ENCODE measurements around the gene DCST2. TPM values are rescaled to one million over a fixed set of nuclear protein-coding genes. Genes with fewer than 3 reads are reported as not detected.

Gene DCST2
- total and polyA plus RNA-seq, 9 of the 15 experiments (the other 6 are each of a cell fraction or from before 2014, with no cell fraction given) = 0.09 to 0.49 (median 0.11) TPM; not detected in 3

- TF ChIP-seq ZFP30 (CRISPR knock-in tag; IDR thresholded peaks at IDR 0.05; ENCODE audit: borderline replicate concordance) = no peak
- TF ChIP-seq ZNF589 (CRISPR knock-in tag; IDR thresholded peaks at IDR 0.05; ENCODE audit: low read depth) = no peak
- no peak for TF ChIP-seq JUND (IDR thresholded peaks at IDR 0.05; ENCODE audit: borderline replicate concordance, low read depth, low read length)
- TF ChIP-seq JUND (tag; IDR thresholded peaks at IDR 0.05; ENCODE audit: borderline replicate concordance, low read depth, low read length) = no peak
- no peak for TF ChIP-seq CAMTA2 (CRISPR knock-in tag; conservative IDR thresholded peaks at IDR 0.05)
- TF ChIP-seq ZNF449 (CRISPR knock-in tag; IDR thresholded peaks at IDR 0.05) = no peak
- TF ChIP-seq SAFB (IDR thresholded peaks at IDR 0.05; ENCODE audit: borderline replicate concordance, low read depth, low read length) = no peak
- no peak for TF ChIP-seq RHOXF2B (CRISPR knock-in tag; conservative IDR thresholded peaks at IDR 0.05)
- TF ChIP-seq NBN (IDR thresholded peaks at IDR 0.05; ENCODE audit: low read depth) = no peak
- TF ChIP-seq SIX5 (IDR thresholded peaks at IDR 0.05; ENCODE audit: borderline replicate concordance in 1 of 2, insufficient read depth in 1 of 2, low read depth in 1 of 2, low read length in 2 of 2) = peak; percentile 92 to 93
- no peak for TF ChIP-seq HDAC8 (tag; IDR thresholded peaks at IDR 0.05)
- no peak for TF ChIP-seq ZBTB26 (CRISPR knock-in tag; IDR thresholded peaks at IDR 0.05)
- TF ChIP-seq BRD4 (IDR thresholded peaks at IDR 0.05) = no peak
- no peak for TF ChIP-seq SMAD2 (IDR thresholded peaks at IDR 0.05; ENCODE audit: low read depth, low read length)
- TF ChIP-seq ETV1 (tag; conservative IDR thresholded peaks at IDR 0.05; ENCODE audit: low read depth) = no peak
- no peak for TF ChIP-seq PURB (CRISPR knock-in tag; IDR thresholded peaks at IDR 0.05; ENCODE audit: low read depth)
- no peak for TF ChIP-seq ZNF717 (CRISPR knock-in tag; IDR thresholded peaks at IDR 0.05)
- no peak for TF ChIP-seq NFYB (IDR thresholded peaks at IDR 0.05; ENCODE audit: extremely low read depth, insufficient read length)
- no peak for TF ChIP-seq CEBPG (CRISPR knock-in tag; IDR thresholded peaks at IDR 0.05)
- TF ChIP-seq CEBPG (tag; conservative IDR thresholded peaks at IDR 0.05 in 1 of 2, IDR thresholded peaks at IDR 0.05 in 1 of 2) = no peak
- TF ChIP-seq ZNF512 (tag; IDR thresholded peaks at IDR 0.05) = no peak
- peak; percentile 90 for TF ChIP-seq HCFC1 (IDR thresholded peaks at IDR 0.05; ENCODE audit: low read depth, low read length)
- no peak for TF ChIP-seq ATF3 (IDR thresholded peaks at IDR 0.05)
- no peak for TF ChIP-seq ATF3 (CRISPR knock-in tag; conservative IDR thresholded peaks at IDR 0.05)
- no peak for TF ChIP-seq RBM39 (optimal IDR thresholded peaks at IDR 0.05; ENCODE audit: low read depth, low read length)
- TF ChIP-seq OTX1 (CRISPR knock-in tag; IDR thresholded peaks at IDR 0.05) = no peak
Observed at GRCh38 chr1:155006601-155007101, 26.9 kb downstream of the DCST2 start (continued).

All from K562 (cell line).